Right lobe of liver (tissue), 6 donors: ENCODE measurements around the gene CDC45. TPM values are rescaled to one million over a fixed set of nuclear protein-coding genes. Genes with fewer than 3 reads are reported as not detected.
A peak's percentile ranks its signal among the peaks of the same experiment; 100 is the strongest.

ENCODE experiments used
- ATAC-seq, 4 donors: fragments of 200-7000 bp; cut with Tn5 transposase; one replicate each; pipeline ENCODE4 v1.9.1; 2020; ENCODE audit warnings: mild to moderate bottlenecking in 4 of 4, moderate library complexity in 4 of 4
- DNase-seq, 3 donors: peaks; one replicate each; pipeline ENCODE4 v3.0.0-alpha.2; 2020
- H3K27ac ChIP-seq, 3 donors: fragments of 200-600 bp; one replicate each; pipeline ENCODE4 v1.8.0; 2022
- H3K27me3 ChIP-seq, 2 donors: fragments of 200-600 bp; one replicate each; pipeline ENCODE4 v1.8.0; 2022
- H3K36me3 ChIP-seq, 4 donors: fragments of 200-600 bp; sonication (generic) in 1 of 4; one replicate each; pipeline versions ENCODE4 v1.5.1 to v1.8.0; 2017 to 2022; ENCODE audit warnings: control low read depth in 1 of 4
- H3K4me1 ChIP-seq, 4 donors: fragments of 200-600 bp; sonication (generic) in 1 of 4; one replicate each; pipeline versions ENCODE4 v1.5.1 to v1.8.0; 2017 to 2022; ENCODE audit warnings: control low read depth in 1 of 4
- H3K4me3 ChIP-seq, 3 donors: fragments of 200-600 bp; one replicate each; pipeline ENCODE4 v1.8.0; 2022
- H3K9me3 ChIP-seq, 4 donors: fragments of 200-600 bp; sonication (generic) in 1 of 4; one replicate each; pipeline versions ENCODE4 v1.5.1 to v1.8.0; 2017 to 2022; ENCODE audit warnings: control low read depth in 1 of 4
- POLR2A ChIP-seq: fragments of 450-650 bp; IDR thresholded peaks from one replicate; pipeline ENCODE4 v1.6.1; 2017; ENCODE audit warnings: antibody characterized with exemption, mild to moderate bottlenecking
- WGBS: methylation state at CpG from one replicate; pipeline ENCODE4 v1.1.6; 2018; ENCODE audit warnings: low coverage, low lambda C conversion rate; ENCODE audit not compliant: insufficient coverage; ENCODE audit errors: missing lambda C conversion rate; 5-methylcytosine and 5-hydroxymethylcytosine counted together
- intact Hi-C, 2 donors: fragments of 100-400 bp; cut with DNase I; formaldehyde crosslinking; loops; one replicate each; pipeline versions ENCODE4 v1.11.2 to v1.14.1; 2022
- total RNA-seq, 6 experiments: library from RNA; depleted of rRNA in 2 of 6; stranded (reverse); fragments of >200 nt in 2 of 6; fragmentation: NEBNext Ultra II Directional in 3 of 6; extraction: Animal tissue kit (Norgen Biotek cat#: 25700) in 3 of 6; gene quantifications; one replicate each; pipeline versions ENCODE4 v1.1.0 to v1.2.4, GENCODE V29; 2016 to 2023
- TF ChIP-seq, protein P1 (sequence below), 4 donors: fragments of 200-600 bp in 3 of 4; fragments of 450-650 bp in 1 of 4; IDR thresholded peaks; one replicate each; pipeline versions ENCODE4 v1.5.1 to v1.8.0; 2016 to 2022; ENCODE audit warnings: antibody characterized with exemption in 4 of 4, mild to moderate bottlenecking in 2 of 4
- donor health status: DM: no; HTN: yes; CAD: no.
- donor health status: DM: no; HTN: no; CAD: no.
- donor health status: DM: no; HTN: no; CAD: no.
- donor health status: DM: no; HTN: yes; CAD: no.
- donor health status: DM: no; HTN: yes; CAD: no.

CDC45 gene
- total RNA-seq, 6 experiments from 2014 or later = 0.39 to 4.2 (median 0.56) TPM; not detected in 1

DNA sequence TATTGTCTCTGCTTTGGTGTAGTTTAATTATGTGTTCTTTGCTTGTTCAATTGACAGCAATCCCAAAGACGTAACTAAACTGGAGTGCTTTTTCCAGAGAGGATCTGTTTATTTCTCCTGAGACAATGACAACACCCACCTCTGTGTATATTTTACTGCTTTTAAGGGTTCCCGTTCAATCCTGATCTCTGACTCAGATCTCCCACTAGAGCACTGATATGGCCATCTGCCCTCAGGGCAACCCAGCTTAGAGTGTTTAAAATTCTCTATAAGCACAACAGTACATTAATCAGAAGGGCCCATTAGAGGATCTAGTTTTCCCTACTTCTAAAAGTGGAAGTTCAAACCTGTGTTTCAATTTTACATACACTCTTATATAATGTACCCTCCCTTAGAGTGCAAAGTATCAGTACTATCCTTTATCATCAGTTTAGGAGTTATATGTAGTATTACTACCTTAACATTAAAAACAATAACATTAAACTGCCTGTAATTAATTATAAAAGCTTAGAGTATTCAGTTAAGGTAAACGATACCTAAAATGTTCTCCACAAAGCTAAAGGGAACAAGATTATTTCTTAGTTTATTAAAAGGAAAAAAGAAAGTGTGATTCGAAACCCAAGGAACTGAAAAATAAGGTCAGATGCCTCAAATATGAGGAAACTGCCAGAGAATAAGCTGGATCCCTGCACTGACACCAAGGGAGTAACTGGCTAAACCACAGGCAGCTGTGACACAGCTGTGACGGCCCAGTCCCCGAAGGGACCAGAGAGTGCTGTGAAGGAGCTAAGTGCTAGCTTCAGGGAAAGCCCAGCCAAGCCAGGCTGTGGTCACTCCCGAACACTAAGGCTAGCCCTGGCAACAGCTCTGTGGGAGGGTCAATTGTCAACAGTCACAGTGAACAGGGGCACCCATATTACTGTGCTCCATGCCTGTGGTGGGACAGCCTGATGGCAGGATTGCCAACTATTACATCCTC lies 15.9 kb upstream of the CDC45 start:
- ATAC-seq (no peak), DNase-seq (no peak)
- TF ChIP-seq POLR2A = no peak
- TF ChIP-seq, protein P1, sequence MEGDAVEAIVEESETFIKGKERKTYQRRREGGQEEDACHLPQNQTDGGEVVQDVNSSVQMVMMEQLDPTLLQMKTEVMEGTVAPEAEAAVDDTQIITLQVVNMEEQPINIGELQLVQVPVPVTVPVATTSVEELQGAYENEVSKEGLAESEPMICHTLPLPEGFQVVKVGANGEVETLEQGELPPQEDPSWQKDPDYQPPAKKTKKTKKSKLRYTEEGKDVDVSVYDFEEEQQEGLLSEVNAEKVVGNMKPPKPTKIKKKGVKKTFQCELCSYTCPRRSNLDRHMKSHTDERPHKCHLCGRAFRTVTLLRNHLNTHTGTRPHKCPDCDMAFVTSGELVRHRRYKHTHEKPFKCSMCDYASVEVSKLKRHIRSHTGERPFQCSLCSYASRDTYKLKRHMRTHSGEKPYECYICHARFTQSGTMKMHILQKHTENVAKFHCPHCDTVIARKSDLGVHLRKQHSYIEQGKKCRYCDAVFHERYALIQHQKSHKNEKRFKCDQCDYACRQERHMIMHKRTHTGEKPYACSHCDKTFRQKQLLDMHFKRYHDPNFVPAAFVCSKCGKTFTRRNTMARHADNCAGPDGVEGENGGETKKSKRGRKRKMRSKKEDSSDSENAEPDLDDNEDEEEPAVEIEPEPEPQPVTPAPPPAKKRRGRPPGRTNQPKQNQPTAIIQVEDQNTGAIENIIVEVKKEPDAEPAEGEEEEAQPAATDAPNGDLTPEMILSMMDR (IDR thresholded peaks at IDR 0.05) = no peak
- Histone ChIP-seq H3K36me3 (peaks cover 0 to 59% (median 40%) of the 10 kb centered on the region in 4 donors), H3K4me3 (no peak overlapping the region), H3K9me3 (no peaks in the 10 kb centered on the region), H3K4me1 (no peaks in the 10 kb centered on the region), H3K27me3 (no peaks in the 10 kb centered on the region), H3K27ac (no peak overlapping the region)
- WGBS = 76% methylated on average over 5 of the region's 7 CpGs
- intact Hi-C loops = no loop called here

DNA sequence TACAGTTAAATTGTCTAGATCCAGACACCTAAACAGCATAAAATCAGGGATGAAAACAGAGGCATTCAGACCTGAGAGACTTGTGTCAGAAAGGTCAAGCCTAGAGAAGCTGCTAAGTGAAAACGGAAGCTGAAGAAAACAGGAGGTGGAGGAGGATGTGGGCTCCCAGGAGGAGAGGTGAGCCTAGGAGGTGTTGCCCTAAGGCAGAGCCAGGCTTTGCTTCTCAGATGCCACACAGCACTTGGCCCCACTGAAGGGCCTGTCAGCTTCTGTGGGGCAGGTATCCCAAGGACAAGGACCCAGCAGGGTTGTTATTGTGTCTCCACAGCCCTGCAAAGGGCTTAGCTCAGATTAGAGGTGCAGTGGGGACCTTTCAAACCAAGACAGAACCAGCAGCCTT lies 15.2 kb upstream of the CDC45 start:
- DNase-seq (no peak), ATAC-seq (no peak)
- H3K36me3 ChIP-seq = peaks cover 0 to 63% (median 44%) of the 10 kb centered on the region in 4 donors
- no peaks in the 10 kb centered on the region for H3K4me1 ChIP-seq
- no peaks in the 10 kb centered on the region for H3K27me3 ChIP-seq
- intact Hi-C loops = no loop called here
- H3K27ac ChIP-seq = no peak overlapping the region
- H3K9me3 ChIP-seq = no peaks in the 10 kb centered on the region
- TF ChIP-seq, protein P1 (IDR thresholded peaks at IDR 0.05) = no peak
- no peak for TF ChIP-seq POLR2A
- WGBS = 56% methylated on average over 1 of the region's 1 CpG
- no peak overlapping the region for H3K4me3 ChIP-seq

DNA sequence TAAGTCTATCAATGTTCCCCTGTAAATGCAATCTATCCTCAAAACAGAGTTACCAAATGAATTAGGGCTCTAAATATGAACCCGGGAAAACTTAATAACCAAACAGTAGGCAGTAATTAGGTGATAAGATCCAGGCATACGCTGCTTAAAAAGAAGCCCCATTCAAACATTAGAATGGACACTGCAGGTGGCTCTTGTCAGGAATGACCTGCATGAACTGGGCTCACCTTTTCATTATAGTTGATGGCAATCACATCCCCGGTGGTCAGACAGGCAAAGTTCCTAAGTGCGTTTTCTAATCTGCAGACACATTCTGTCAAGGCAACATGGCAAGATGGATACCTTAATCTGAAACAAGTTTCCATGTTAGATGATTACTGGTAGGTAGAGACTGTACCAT lies 14.7 kb upstream of the CDC45 start:
- Histone ChIP-seq H3K9me3 (no peaks in the 10 kb centered on the region), H3K4me1 (no peaks in the 10 kb centered on the region), H3K27me3 (no peaks in the 10 kb centered on the region), H3K36me3 (peaks cover 0 to 67% (median 49%) of the 10 kb centered on the region in 4 donors), H3K4me3 (no peak overlapping the region), H3K27ac (no peak overlapping the region)
- 94% methylated on average over 4 of the region's 4 CpGs for WGBS
- intact Hi-C loops = no loop called here
- DNase-seq = peak in 1 of 3 donors; percentile 7
- no peak for ATAC-seq
- no peak for TF ChIP-seq POLR2A
- TF ChIP-seq, protein P1 (IDR thresholded peaks at IDR 0.05) = no peak

DNA sequence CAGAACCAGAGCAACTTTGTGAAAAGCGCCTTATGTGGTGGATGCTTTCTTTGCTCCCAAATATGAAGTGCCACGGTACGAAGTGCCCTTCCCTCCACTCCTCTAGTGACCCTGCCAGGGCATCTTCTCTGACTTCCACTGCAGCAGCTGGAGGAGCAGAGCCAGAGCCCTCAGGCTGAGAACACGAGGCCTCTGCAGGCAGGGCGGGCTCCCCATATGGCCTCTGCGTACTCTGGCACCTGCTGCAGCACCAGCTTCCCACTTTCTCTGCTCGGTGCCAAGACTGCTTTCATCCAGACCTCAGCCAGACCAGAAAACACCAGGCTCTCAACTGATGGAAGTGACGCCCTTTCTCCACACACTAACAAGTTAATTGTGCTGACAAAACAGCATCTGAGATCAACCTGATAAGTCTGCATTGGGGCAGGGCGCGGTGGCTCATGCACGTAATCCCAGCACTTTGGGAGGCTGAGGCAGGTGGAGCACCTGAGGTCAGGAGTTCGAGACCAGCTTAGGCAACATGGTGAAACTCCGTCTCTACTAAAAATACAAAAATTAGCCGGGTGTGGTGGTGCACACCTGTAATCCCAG lies 13.5 kb upstream of the CDC45 start:
- no peak overlapping the region for H3K4me3 ChIP-seq
- 91% methylated on average over 9 of the region's 14 CpGs for WGBS
- H3K9me3 ChIP-seq = no peaks in the 10 kb centered on the region
- peak in 1 of 3 donors; percentile 32 for DNase-seq
- no peak for TF ChIP-seq POLR2A
- TF ChIP-seq, protein P1 (IDR thresholded peaks at IDR 0.05) = no peak
- H3K27me3 ChIP-seq = no peaks in the 10 kb centered on the region
- no peak for ATAC-seq
- peaks cover 0 to 79% (median 54%) of the 10 kb centered on the region in 4 donors for H3K36me3 ChIP-seq
- no peak overlapping the region for H3K27ac ChIP-seq
- intact Hi-C loops = no loop called here
- no peaks in the 10 kb centered on the region for H3K4me1 ChIP-seq
